Fibroblast of lung (primary cell): ENCODE measurements around the gene SAP130. TPM values are rescaled to one million over a fixed set of nuclear protein-coding genes. Genes with fewer than 3 reads are reported as not detected.

Experiments used
- DNase-seq, 2 donors: peaks; one replicate each; pipeline versions ENCODE4 v3.0.0 to v3.0.0-alpha.2; 2010; ENCODE audit warnings: low read depth in 2 of 2
- H2AFZ ChIP-seq: 2 replicates; pipeline ENCODE4 v1.5.1; 2012; ENCODE audit warnings: low read length, control low read depth, inconsistent platforms
- H3K27ac ChIP-seq: 2 replicates; pipeline ENCODE4 v1.5.1; 2011; ENCODE audit warnings: low read length, control low read depth; ENCODE audit not compliant: insufficient read depth
- H3K27me3 ChIP-seq: 2 replicates; pipeline ENCODE4 v1.5.1; 2011; ENCODE audit warnings: mild to moderate bottlenecking, low read length; ENCODE audit not compliant: control insufficient read depth, insufficient read depth
- H3K36me3 ChIP-seq: 2 replicates; pipeline ENCODE4 v1.5.1; 2011; ENCODE audit warnings: low read length; ENCODE audit not compliant: control insufficient read depth, insufficient read depth
- H3K4me1 ChIP-seq: 2 replicates; pipeline ENCODE4 v1.5.1; 2011; ENCODE audit warnings: low read length; ENCODE audit not compliant: control insufficient read depth, insufficient read depth; ENCODE audit errors: extremely low read depth
- H3K4me2 ChIP-seq: 2 replicates; pipeline ENCODE4 v1.5.1; 2011; ENCODE audit warnings: low read length, control low read depth; ENCODE audit not compliant: insufficient read depth; ENCODE audit errors: extremely low read depth
- H3K4me3 ChIP-seq, 4 experiments: fragments of 200-600 bp in 1 of 4; sonication (generic) in 1 of 4; replicated peaks in 1 of 4; 2 replicates each; pipeline ENCODE4 v1.5.1; 2011 to 2016; ENCODE audit warnings: low read length in 4 of 4, low read depth in 3 of 4, mild to moderate bottlenecking in 3 of 4, control low read depth in 2 of 4, inconsistent platforms in 1 of 4, mixed read lengths in 1 of 4; ENCODE audit not compliant: insufficient read depth in 1 of 4; ENCODE audit errors: control extremely low read depth in 1 of 4
- H3K79me2 ChIP-seq: 2 replicates; pipeline ENCODE4 v1.5.1; 2012; ENCODE audit warnings: mild to moderate bottlenecking, low read length, inconsistent platforms; ENCODE audit not compliant: control insufficient read depth, insufficient read depth
- H3K9ac ChIP-seq: 2 replicates; pipeline ENCODE4 v1.5.1; 2011; ENCODE audit warnings: mild to moderate bottlenecking, low read length, control low read depth; ENCODE audit not compliant: insufficient read depth
- H3K9me3 ChIP-seq: 2 replicates; pipeline ENCODE4 v1.5.1; 2012; ENCODE audit warnings: low read depth, low read length; ENCODE audit not compliant: control insufficient read depth, insufficient read depth
- H4K20me1 ChIP-seq: 2 replicates; pipeline ENCODE4 v1.5.1; 2011; ENCODE audit warnings: low read length; ENCODE audit not compliant: control insufficient read depth, insufficient read depth; ENCODE audit errors: extremely low read depth
- CTCF ChIP-seq, 2 donors: IDR thresholded peaks in 1 of 2; conservative IDR thresholded peaks in 1 of 2; 1 replicate in 1 of 2; 2 replicates in 1 of 2; pipeline ENCODE4 v1.5.1; 2011 to 2012; ENCODE audit warnings: low read length in 2 of 2, control low read depth in 1 of 2, inconsistent platforms in 1 of 2, low read depth in 1 of 2, mild to moderate bottlenecking in 1 of 2
- EZH2 ChIP-seq: IDR thresholded peaks from 2 replicates; pipeline ENCODE4 v1.5.1; 2012; ENCODE audit warnings: low read length, control low read depth, mild to moderate bottlenecking; ENCODE audit errors: missing control alignments
- polyA plus RNA-seq, 2 donors: library from polyadenylated mRNA; depleted of rRNA in 1 of 2; stranded (reverse) in 1 of 2; unstranded in 1 of 2; fragments of >200 nt; gene quantifications; 2 replicates each; pipeline ENCODE4 v1.2.1, GENCODE V29; 2011 to 2012; ENCODE audit warnings: missing spikeins in 1 of 2
- total RNA-seq: library from RNA; depleted of rRNA; stranded (reverse); fragments of >200 nt; gene quantifications from 2 replicates; pipeline ENCODE4 v1.2.1, GENCODE V29; 2014

SAP130 gene
- total and polyA plus RNA-seq, 2 donors (not counting 1 experiment from before 2014, with no cell fraction given), result 4.5 to 6.7 TPM

GRCh38 chr2:128040166-128040771, 12.4 kb upstream of the SAP130 start:
- H3K27ac ChIP-seq, result no peak overlapping the region
- H3K4me2 ChIP-seq, result no peak overlapping the region
- no peaks in the 10 kb centered on the region for H4K20me1 ChIP-seq
- DNase-seq, result no peak
- no peak overlapping the region for H3K4me3 ChIP-seq
- no peaks in the 10 kb centered on the region for H3K4me1 ChIP-seq
- H3K9ac ChIP-seq, result no peak overlapping the region
- no peaks in the 10 kb centered on the region for H3K36me3 ChIP-seq
- H3K27me3 ChIP-seq, result no peaks in the 10 kb centered on the region
- no peaks in the 10 kb centered on the region for H3K9me3 ChIP-seq
- TF ChIP-seq EZH2 (no peak), CTCF (conservative IDR thresholded peaks at IDR 0.05 in 1 of 2, IDR thresholded peaks at IDR 0.05 in 1 of 2; ENCODE audit: low read depth in 1 of 2, low read length in 2 of 2) (no peak)
- no peak overlapping the region for H2AFZ ChIP-seq
- no peaks in the 10 kb centered on the region for H3K79me2 ChIP-seq

GRCh38 chr2:128039535-128039934, 11.7 kb upstream of the SAP130 start:
- H3K27ac ChIP-seq, result no peak overlapping the region
- DNase-seq, result no peak
- H3K36me3 ChIP-seq, result no peaks in the 10 kb centered on the region
- H3K4me3 ChIP-seq, result no peak overlapping the region
- no peaks in the 10 kb centered on the region for H3K9me3 ChIP-seq
- no peak overlapping the region for H2AFZ ChIP-seq
- no peaks in the 10 kb centered on the region for H3K79me2 ChIP-seq
- no peak overlapping the region for H3K9ac ChIP-seq
- H3K4me1 ChIP-seq, result no peaks in the 10 kb centered on the region
- H4K20me1 ChIP-seq, result no peaks in the 10 kb centered on the region
- H3K27me3 ChIP-seq, result no peaks in the 10 kb centered on the region
- TF ChIP-seq EZH2, result no peak
- no peak for TF ChIP-seq CTCF (conservative IDR thresholded peaks at IDR 0.05 in 1 of 2, IDR thresholded peaks at IDR 0.05 in 1 of 2; ENCODE audit: low read depth in 1 of 2, low read length in 2 of 2)
- no peak overlapping the region for H3K4me2 ChIP-seq

GRCh38 chr2:128038411-128038810, 10.6 kb upstream of the SAP130 start:
- no peak for TF ChIP-seq EZH2
- Histone ChIP-seq H3K27ac (no peak overlapping the region), H3K79me2 (no peaks in the 10 kb centered on the region), H3K36me3 (no peaks in the 10 kb centered on the region), H2AFZ (no peak overlapping the region), H3K9ac (no peak overlapping the region), H4K20me1 (no peaks in the 10 kb centered on the region), H3K4me1 (no peaks in the 10 kb centered on the region), H3K4me3 (no peak overlapping the region), H3K9me3 (no peaks in the 10 kb centered on the region), H3K27me3 (no peaks in the 10 kb centered on the region), H3K4me2 (no peak overlapping the region)
- no peak for DNase-seq
